SHP77 (cell line): ENCODE measurements around the gene MAMDC2.
"Not testable (repeated sequence)": the region's sequence is repeated elsewhere in the genome, so short reads cannot be mapped to it uniquely, and the experiment has no call there.

Source experiments
- DNase-seq, 2 experiments: peaks; one replicate each; lab custom pipeline; 2025; lab: John Stamatoyannopoulos, UW

The MAMDC2 gene

DNA sequence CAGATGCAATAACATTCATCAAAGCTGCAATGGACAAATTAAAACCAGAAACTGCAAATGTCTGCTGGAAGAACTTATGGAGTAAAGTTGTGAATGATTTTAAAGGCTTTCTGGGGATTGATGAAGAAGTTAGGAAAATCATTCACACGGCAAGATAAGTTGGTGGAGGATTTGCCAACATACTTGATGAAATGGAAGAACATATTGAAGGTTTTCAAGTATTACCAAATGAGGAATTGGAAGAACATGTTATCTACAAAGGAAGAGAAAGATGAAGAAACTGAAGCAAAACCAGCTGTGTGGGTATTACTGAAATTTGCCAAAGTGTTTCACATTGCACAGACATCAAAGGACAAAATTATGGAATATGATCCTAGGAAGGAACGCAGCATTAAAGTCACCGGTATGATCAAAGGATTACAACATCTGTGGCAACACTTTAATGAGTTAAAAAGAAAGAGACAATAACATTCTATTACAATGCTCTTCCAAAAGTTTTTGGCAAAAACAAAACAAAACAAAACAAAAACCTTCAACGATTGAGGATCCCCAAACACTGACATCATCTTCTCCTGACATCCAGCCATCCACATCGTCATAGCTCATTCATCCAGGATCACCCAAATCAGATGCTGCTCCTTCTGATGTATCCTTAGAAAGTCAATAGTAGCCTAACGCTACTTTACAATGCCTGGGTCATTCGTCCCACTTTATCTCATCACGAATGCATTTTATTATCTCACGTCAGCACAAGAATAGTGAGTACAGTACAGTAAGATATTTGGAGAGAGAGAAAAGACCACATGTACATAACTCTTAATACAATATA is 153.8 kb downstream of the MAMDC2 start:
- DNase-seq: no peak

DNA sequence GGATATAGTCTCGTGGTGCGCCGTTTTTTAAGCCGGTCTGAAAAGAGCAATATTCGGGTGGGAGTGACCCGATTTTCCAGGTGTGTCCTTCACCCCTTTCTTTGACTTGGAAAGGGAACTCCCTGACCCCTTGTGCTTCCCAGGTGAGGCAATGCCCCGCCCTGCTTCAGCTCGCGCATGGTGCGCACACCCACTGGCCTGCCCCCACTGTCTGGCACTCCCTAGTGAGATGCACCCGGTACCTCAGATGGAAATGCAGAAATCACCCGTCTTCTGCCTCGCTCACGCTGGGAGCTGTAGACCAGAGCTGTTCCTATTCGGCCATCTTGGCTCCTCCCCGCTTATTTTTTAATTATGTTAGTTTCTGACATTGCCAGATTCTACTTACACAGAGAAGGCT is 161.1 kb downstream of the MAMDC2 start:
- DNase-seq: not testable (repeated sequence)

DNA sequence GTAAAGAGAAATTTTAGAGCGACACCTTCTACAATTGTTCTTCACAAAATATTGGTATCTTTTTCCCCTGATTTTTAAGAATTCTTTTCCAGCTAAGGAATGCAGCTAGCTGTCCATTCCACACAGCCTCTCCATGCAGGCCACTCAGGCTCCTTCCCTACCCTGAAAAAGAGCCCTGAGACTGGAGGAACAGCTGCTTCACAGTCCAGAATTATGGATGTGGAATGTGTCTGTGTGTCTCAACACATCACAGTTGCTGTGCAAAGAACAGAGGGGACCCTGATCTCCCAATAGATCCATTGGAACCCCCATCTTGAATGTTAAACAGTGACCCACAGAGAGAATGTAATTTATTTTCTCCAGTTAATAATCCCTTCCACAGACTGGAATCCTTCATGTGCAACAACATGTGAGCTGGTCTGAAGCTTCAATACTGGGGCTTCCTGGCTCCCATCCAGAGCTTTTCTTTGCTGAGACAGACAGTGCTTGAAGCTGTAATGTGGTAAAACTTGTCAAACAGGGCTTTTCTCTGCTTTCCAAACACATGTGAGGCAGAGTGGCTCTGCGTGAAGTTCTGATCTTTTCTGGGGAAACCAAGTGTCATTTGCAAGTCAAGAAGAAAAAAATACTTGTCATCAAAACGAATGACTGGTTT is 161.8 kb downstream of the MAMDC2 start:
- DNase-seq: no peak

DNA sequence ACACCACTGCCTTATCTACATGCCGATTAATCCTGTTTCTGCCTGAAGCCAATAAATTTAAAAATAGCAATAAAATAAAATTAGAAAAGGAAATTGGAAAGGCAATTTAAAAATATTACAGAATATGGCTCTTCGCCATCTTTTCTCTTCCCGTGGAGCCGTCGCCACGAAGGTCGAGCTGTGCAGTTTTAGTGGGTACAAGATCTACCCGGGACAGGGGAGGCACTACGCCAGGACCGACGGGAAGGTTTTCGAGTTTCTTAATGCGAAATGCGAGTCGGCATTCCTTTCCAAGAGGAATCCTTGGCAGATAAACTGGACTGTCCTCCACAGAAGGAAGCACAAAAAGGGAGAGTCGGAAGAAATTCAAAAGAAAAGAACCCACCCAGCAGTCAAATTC is 173.4 kb downstream of the MAMDC2 start:
- no peak for DNase-seq

DNA sequence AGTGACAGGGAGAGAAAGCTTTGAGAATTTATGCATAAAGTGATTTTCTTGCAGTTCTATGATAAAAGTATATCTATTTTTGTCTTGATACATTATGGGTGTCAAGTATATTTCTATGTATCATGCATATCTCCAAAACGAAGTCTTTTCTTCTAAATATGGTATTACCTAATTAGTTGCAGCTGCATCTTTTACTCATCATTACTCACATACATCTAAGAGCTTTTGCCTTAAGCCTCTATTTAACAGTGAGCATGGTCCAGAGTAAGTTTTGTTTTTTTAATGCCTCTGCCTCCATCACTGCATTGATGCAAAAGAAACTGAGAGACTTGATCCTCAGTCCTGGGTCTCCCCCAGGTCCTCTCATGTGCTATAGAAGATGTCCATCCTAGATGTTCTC is 175.1 kb downstream of the MAMDC2 start:
- no peak for DNase-seq

DNA sequence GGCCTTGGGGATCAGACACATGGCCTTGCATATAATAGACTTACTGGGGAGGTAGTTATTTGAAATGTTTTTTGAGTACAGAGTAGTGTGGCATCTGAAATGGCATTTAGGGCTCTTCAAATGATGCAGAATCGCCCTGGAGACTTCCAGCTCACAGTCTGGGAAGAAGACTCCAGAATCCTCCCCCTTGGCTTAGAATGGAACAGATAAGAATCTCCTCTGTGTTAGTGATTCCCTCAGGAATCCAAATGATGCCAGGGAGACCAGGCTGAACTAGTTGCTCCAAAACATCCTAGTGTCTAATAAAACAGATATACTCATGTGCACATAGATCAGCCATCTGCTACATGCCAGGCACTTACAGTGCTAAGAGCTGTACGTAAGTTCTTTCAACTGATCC is 176.6 kb downstream of the MAMDC2 start:
- no peak for DNase-seq

DNA sequence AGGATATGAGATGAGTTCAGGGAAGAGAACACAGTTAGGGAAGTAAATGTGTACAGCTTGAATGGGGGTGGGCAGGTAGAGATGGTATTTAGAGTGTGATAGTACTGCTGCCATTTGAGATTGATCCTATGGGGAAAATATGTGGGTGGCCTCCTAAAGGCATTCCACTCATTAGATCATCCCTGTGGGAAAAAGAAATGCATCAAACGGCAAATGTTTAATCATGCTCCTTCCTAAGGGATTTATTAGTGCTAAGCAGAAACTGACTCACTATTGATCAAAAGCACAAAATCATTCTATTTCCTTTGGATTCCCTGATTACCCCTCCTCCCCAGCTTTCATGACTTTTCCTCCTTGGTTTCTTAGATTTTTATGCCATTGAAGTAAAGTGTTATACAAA is 178.7 kb downstream of the MAMDC2 start:
- DNase-seq: no peak

DNA sequence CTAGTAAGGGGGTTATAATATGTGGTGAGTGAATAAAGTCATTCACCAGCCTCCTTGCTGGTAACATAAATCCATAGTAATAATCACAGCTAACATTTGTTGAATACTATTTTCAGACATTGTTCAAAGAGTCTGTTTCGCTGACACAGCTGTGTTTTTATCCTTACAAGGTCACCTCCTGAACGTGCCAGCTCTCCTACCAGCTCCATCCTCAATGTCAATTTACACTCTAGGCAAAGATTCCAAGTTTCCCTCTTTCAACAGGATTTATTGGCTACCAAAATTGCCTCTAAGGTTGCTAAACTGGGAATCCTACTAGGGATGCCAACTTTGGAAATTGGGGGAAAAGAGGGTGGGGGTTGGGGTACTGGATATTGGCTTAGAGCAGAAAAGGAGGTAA is 184.5 kb downstream of the MAMDC2 start:
- DNase-seq: no peak

DNA sequence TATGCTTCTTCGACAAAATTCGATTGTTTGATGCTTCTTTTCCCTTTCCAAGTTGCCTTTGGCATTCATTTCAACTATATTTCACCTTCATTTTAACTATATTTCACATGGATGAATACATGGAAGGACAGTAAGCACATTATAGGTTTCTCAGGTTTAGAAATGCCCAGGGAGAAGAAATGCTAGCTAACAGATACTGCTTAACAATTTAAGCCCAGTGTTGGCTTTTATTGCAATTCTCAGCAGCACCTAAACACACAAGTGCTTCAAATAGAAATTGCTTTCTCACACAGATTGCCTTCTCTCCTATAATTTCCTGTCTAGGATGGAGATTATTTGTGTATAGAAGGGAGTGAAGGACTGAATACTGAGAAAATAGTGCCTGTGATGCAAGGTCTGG is 185.0 kb downstream of the MAMDC2 start:
- no peak for DNase-seq

DNA sequence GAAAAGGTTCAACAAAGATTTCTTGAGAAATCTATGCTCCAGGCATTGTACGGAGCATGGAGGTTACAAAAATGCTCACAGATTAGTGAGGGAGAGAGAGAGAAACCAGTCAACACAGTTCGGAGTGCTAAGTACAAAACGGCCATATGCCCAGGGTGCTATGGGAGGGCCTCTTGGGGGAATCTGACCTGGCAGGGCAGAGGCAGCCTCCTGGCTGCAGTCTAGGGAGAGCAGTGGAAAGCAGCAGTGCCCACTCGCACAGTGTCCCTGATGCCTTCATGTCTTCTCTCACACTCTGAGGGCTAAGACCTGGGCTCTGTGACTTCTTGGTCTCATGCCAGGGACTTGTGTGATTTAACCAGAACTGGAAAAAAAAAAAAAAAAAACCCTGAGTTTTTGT is 185.4 kb downstream of the MAMDC2 start:
- DNase-seq: no peak

DNA sequence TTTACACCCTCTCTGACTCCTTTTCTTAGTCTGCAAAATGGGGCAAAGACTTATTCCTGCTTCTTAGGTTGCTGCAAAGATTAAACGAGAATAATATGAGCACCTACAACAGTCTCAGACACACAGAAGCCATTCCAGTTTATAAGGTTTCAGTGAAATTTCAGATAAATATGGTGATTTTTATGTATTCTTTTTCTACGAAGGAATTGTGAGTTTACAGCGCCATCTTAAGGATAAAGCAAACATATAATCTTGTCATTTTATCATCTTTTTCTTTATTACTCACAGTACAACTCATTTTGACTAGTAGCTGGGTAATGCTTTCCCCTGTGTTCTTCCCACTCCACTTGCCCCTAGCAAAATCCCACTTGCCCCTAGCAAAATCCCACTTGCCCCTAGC is 185.9 kb downstream of the MAMDC2 start:
- DNase-seq: no peak

DNA sequence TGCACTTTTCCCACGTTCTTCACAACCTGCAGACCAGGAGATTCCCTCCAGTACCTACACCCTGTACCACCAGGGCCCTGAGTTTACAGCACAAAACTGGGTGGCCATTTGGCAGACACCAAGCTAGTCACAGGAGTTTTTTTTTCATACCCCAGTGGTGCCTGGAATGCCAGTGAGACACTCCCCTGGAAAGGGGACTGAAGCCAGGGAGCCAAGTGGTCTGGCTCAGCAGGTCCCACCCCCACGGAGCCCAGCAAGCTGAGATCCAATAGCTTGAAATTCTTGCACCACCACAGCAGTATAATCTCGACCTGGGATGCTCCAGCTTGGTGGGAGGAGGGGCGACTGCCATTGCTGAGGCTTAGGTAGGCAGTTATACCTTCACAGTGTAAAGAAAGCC is 188.8 kb downstream of the MAMDC2 start:
- no peak for DNase-seq

DNA sequence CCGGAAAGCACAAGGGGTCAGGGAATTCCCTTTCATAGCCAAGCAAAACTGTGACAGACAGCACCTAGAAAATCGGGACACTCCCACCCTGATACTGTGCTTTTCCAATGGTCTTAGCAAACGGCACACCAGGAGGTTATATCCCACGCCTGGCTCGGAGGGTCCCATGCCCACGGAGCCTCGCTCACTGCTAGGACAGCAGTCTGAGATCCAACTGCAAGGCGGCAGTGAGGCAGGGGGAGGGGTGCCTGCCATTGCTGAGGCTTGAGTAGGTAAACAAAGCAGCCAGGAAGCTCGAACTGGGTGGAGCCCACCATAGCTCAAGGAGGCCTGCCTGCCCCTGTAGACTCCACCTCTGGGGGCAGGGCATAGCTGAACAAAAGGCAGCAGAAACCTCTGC is 190.6 kb downstream of the MAMDC2 start:
- not testable (repeated sequence) for DNase-seq

DNA sequence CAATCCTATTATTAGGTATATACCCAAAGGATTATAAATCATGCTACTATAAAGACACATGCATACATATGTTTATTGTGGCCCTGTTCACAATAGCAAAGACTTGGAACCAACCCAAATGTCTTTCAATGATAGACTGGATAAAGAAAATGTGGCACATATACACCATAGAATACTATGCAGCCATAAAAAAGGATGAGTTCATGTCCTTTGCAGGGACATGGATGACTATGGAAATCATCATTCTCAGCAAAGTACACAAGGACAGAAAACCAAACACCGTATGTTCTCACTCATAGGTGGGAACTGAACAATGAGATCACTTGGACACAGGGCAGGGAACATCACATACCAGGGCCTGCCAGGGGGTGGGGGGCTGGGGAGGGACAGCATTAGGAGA is 202.3 kb downstream of the MAMDC2 start:
- DNase-seq: not testable (repeated sequence)

DNA sequence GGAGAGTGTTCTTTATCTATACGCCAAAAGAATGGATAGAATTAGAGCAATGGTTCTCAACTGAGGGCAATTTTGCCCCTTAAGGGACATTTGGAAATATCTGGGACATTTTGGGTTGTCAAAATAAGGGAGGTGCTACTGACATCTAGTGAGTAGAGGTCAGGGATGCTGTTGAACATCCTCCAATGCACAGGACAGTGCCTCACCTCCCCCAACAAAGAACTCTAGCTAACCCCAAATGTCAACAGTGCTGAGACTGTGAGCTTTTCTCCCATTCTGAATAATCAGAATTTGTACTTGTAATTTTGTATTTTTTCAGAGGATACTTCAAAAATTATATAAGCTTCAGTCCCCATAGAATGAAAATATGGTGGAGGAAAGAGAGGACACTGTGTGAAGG is 206.6 kb downstream of the MAMDC2 start:
- no peak for DNase-seq

DNA sequence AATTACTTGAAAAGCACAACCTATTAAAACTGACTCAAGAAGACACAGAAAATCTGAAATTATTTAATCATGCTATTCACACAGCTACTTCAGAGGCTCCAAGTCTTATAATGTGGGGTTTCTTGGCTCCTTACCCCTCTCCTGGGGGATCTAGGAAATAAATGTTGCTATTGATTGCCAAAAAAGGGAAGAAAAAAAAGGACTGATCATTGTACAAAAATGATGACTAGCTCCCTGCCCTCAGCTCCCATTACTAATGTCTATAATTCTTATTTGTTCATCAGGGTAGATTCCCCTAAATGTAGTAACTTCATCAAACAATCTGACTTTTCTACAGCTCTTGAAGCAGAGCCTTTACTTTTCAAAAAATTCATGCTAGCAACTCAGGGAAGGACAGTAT is 211.8 kb downstream of the MAMDC2 start:
- DNase-seq: no peak

DNA sequence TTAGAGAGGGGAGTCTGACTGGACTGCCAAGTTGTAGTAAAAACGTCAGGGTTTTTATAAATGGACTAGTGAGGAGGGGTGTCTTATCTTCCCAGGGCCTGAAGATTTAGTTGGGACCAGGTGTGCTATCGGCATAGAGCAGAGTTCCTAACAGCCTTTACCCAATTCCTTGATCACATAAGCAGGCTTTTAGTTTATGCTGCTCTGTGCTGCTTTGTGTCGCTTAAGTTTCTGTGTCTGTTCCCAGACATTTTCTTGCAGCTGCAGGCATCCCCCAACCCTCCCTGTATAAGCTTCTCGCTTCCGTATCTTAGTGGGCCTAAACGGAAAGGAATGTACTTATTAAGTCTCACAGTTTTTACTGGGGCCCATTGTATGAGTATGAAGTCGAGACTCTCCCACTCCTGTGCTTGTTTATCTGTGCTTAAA is 212.5 kb downstream of the MAMDC2 start:
- no peak for DNase-seq

DNA sequence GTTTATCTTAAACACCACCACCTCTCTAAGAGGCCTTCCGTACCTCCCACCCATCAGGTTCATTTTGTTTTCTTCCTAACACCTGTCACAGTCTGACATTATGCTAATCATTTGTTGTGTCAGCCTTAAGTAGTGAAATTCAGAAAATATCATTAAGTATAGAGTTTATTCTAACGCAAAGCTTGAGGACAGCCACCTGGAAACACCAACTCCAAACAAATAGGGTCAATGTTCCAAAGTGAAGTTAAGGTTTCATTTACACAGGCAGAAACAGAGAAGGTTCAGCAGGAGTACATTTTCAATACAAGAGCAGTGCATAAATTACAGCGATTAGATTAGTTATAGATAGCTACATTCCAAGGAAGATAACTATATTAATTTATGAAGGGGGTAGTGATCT is 213.9 kb downstream of the MAMDC2 start:
- DNase-seq: no peak

DNA sequence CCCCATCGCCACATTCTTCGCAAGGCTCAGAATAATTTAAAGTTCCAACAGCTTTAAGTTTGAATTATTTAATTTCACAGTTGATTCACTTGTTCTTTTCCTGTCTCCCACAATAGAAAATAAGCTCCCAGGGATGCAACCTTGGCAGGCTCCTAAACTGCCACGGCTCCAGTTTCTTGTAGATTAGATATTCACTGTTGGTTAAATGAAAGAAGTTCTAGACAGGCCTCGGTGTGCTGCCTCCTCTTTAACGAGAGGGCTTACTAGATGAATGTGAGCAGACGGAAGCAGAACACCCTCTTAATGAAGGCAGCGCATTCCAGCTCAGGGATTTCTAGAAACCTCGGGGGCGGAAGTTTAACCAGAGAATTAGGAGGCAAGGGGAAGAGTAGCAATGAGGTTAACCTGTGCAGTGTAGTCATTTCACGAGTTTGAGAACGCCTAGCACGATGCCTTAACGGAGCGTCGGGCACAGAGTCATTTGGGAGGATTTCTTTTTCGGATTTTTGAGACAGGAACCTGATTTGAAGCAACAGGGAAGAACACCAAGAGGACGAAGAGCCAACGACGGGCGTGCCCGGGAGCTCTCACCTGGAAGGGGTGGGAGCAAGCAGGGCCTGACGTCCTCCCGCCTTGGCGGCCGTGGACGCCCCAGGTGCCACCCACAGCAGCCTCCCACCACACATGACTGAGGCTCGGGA is 214.5 kb downstream of the MAMDC2 start:
- DNase-seq: peak; percentile 33 to 66

DNA sequence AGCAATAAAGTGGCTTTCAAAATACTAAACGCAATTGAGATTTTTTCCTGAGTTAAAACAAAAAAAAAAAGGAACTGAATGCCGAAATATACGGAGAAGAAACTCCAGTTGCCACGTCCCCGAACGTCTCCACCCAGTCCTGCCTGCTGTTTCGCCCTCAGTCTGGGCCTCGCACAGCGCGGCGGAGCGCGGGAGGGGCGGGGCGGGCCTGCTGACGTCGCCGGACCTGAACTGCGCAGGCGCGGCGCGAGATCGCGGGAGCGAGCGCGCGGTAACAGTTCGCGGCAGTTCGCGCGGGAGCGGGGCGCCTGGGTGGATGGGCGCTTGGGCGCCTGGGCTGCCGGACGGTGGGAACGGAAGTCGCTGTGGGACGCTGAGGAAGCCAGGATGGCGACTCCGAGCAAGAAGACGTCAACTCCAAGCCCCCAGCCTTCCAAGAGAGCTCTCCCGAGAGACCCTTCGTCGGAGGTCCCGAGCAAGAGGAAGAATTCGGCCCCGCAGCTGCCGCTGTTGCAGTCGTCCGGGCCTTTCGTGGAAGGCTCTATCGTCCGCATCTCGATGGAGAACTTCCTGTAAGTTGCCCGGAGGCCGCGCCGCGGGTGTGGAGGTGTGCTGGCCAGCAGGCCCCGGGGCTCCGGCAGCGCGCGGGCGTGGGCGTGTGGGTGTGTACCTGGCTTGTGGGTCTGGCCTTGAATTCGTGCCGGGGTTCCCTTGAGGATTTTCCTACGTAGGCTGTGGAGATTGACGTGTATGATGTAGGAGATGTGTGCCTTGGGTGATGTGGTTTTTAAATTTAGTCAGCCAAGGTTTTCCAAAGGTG is 215.3 kb downstream of the MAMDC2 start, which contains the start of gene SMC5:
TSS of gene SMC5 (plus strand) at position 287 of the 820 bp plus-strand sequence. CDS start at position 388, 101 bp downstream.
- DNase-seq: peak; percentile 73 to 85

DNA sequence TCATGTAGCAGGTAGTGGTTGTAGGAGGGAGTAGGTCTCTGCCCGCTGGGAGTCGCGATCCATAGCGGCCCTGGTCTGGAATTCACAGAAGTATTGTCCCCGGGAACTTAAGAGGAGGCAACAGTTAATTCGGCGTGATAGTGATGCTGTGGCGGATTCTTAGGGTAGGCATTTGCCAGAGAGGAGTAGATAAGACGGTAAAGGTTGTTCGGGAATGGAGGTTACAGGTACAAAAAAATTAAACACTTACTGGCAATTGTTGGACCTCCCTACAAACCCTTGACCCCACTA is 215.8 kb downstream of the MAMDC2 start:
- no peak for DNase-seq

DNA sequence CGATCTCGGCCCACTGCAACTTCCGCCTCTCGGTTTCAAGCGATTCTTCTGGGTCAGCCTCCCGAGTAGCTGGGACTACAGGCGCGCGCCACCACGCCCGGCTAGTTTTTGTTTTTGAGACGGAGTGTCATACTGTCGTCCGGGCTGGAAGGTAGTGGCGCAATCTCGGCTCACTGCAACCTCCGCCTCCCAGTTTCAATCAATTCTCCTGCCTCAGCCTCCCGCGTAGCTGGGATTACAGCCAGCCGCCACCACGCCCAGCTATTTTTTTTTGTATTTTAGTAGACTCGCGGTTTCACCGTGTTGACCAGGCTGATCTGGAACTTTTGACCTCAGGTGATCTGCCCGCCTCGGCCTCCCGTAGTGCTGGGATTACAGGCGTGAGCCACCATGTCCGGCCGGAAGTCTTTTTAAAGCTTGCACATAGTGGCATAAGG is 216.4 kb downstream of the MAMDC2 start:
- DNase-seq: no peak
